Spleen (tissue), 11 donors: Measurements from ENCODE around the gene PRSS22. TPM values are rescaled to one million over a fixed set of nuclear protein-coding genes. Genes with fewer than 3 reads are reported as not detected.
A peak's percentile ranks its signal among the peaks of the same experiment; 100 is the strongest.

ENCODE experiments used
- DNase-seq: peaks from one replicate; pipeline ENCODE4 v3.0.0-alpha.2; 2020
- H3K27ac ChIP-seq, 8 donors: fragments of 200-600 bp; sonication (generic) in 7 of 8; 1 replicate in 4 of 8; 2 replicates in 4 of 8; pipeline versions ENCODE4 v1.5.0 to v1.8.0; 2016 to 2021; ENCODE audit warnings: inconsistent platforms in 4 of 8, mild to moderate bottlenecking in 4 of 8, moderate library complexity in 1 of 8
- H3K27me3 ChIP-seq, 7 donors: fragments of 200-600 bp; sonication (generic) in 6 of 7; replicated peaks in 1 of 7; 1 replicate in 4 of 7; 2 replicates in 3 of 7; pipeline versions ENCODE4 v1.5.0 to v1.8.0; 2016 to 2021; ENCODE audit warnings: inconsistent platforms in 3 of 7, mild to moderate bottlenecking in 1 of 7
- H3K36me3 ChIP-seq, 6 donors: fragments of 200-600 bp; sonication (generic) in 5 of 6; 1 replicate in 4 of 6; 2 replicates in 2 of 6; pipeline versions ENCODE4 v1.5.0 to v1.8.0; 2016 to 2021; ENCODE audit warnings: inconsistent platforms in 2 of 6
- H3K4me1 ChIP-seq, 6 donors: fragments of 200-600 bp; sonication (generic) in 5 of 6; 1 replicate in 3 of 6; 2 replicates in 3 of 6; pipeline versions ENCODE4 v1.5.0 to v1.8.0; 2016 to 2021; ENCODE audit warnings: inconsistent platforms in 3 of 6
- H3K4me3 ChIP-seq, 8 donors: fragments of 200-600 bp; sonication (generic) in 7 of 8; 1 replicate in 4 of 8; 2 replicates in 4 of 8; pipeline versions ENCODE4 v1.5.0 to v1.8.0; 2016 to 2021; ENCODE audit warnings: inconsistent platforms in 4 of 8, mild to moderate bottlenecking in 4 of 8, moderate library complexity in 2 of 8
- H3K9me3 ChIP-seq, 8 donors: fragments of 200-600 bp; sonication (generic) in 7 of 8; 1 replicate in 4 of 8; 2 replicates in 4 of 8; pipeline versions ENCODE4 v1.5.0 to v1.8.0; 2016 to 2021; ENCODE audit warnings: inconsistent platforms in 4 of 8
- POLR2A ChIP-seq, 3 donors: fragments of 450-650 bp; IDR thresholded peaks; one replicate each; pipeline ENCODE4 v1.5.1; 2017; ENCODE audit warnings: antibody characterized with exemption in 3 of 3, mild to moderate bottlenecking in 1 of 3
- POLR2AphosphoS5 ChIP-seq, 3 donors: sonication (generic); formaldehyde crosslinking; IDR thresholded peaks; one replicate each; pipeline ENCODE4 v1.5.1; 2017; ENCODE audit warnings: antibody characterized with exemption in 3 of 3
- WGBS, 5 donors: extraction: QIAGEN DNeasy Blood & Tissue Kit in 3 of 5; methylation state at CpG; one replicate each; pipeline versions ENCODE4 v1.1.5 to v1.1.7; 2013 to 2018; 5-methylcytosine and 5-hydroxymethylcytosine counted together
- intact Hi-C: fragments of 100-400 bp; cut with DNase I; formaldehyde crosslinking; loops from one replicate; pipeline ENCODE4 v1.15.0; 2023; ENCODE audit warnings: low total_unique reads
- polyA plus RNA-seq, 3 donors: library from polyadenylated mRNA; stranded (reverse); fragments of 200-250 nt; gene quantifications; one replicate each; pipeline ENCODE4 v1.2.1, GENCODE V29; 2013
- total RNA-seq, 7 donors: library from RNA; depleted of rRNA in 3 of 7; stranded (reverse); fragments of >200 nt in 3 of 7; fragmentation: NEBNext Ultra II Directional in 4 of 7; extraction: Animal tissue kit (Norgen Biotek cat#: 25700) in 4 of 7; gene quantifications; one replicate each; pipeline versions ENCODE4 v1.1.0 to v1.2.1, GENCODE V29; 2016 to 2021
- TF ChIP-seq, protein P1 (sequence below), 11 experiments: fragments of 200-600 bp in 7 of 11; fragments of 450-650 bp in 4 of 11; sonication (generic) in 4 of 11; IDR thresholded peaks in 8 of 11; conservative IDR thresholded peaks in 3 of 11; 1 replicate in 7 of 11; 2 replicates in 4 of 11; pipeline versions ENCODE4 v1.4.0 to v1.8.0; 2016 to 2021; ENCODE audit warnings: antibody characterized with exemption in 11 of 11, inconsistent platforms in 4 of 11, mild to moderate bottlenecking in 1 of 11
- donor health status: healthy with polysubstance abuse.
- donor health status: DM: no; HTN: no; CAD: no; lungs with moderate emphysema.
- donor health status: DM: no; HTN: no; CAD: no.
- donor health status: Bipolar disorder and iron deficiency.
- donor health status: healthy.
- donor health status: DM: no; HTN: no; CAD: no.
- donor health status: DM: yes; HTN: yes; CAD: no.

PRSS22 gene
- total and polyA plus RNA-seq, 10 donors = 0.19 to 0.60 (median 0.33) TPM; not detected in 7

DNA sequence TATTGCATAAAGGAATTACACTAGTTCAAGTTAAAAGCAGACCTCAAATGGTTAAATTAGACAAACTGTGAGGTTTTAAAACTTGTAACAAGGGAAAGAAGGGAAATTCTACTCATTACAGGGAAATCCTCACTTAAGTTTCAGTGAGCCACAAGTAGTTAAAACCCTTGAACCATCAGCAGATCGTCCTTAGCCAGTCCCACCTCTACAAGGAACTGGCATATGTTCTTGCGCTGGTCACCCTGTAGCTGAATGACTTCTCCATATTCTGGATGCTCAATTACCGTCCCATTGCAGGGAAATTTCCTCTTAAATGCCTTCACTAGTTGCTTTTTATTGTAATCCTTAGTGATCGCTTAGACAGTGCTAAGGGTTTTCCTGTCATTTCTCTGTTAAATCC lies 35.5 kb downstream of the PRSS22 start:
- H3K27me3 ChIP-seq = peaks cover 0 to 38% (median 0%) of the 10 kb centered on the region in 7 donors
- H3K36me3 ChIP-seq = no peaks in the 10 kb centered on the region
- no peaks in the 10 kb centered on the region for H3K9me3 ChIP-seq
- H3K27ac ChIP-seq = no peak overlapping the region
- H3K4me3 ChIP-seq = no peak overlapping the region
- TF ChIP-seq POLR2AphosphoS5 (IDR thresholded peaks at IDR 0.05) = no peak
- TF ChIP-seq POLR2A (IDR thresholded peaks at IDR 0.05) = no peak
- TF ChIP-seq, protein P1, sequence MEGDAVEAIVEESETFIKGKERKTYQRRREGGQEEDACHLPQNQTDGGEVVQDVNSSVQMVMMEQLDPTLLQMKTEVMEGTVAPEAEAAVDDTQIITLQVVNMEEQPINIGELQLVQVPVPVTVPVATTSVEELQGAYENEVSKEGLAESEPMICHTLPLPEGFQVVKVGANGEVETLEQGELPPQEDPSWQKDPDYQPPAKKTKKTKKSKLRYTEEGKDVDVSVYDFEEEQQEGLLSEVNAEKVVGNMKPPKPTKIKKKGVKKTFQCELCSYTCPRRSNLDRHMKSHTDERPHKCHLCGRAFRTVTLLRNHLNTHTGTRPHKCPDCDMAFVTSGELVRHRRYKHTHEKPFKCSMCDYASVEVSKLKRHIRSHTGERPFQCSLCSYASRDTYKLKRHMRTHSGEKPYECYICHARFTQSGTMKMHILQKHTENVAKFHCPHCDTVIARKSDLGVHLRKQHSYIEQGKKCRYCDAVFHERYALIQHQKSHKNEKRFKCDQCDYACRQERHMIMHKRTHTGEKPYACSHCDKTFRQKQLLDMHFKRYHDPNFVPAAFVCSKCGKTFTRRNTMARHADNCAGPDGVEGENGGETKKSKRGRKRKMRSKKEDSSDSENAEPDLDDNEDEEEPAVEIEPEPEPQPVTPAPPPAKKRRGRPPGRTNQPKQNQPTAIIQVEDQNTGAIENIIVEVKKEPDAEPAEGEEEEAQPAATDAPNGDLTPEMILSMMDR (IDR thresholded peaks at IDR 0.05 in 8 of 11, conservative IDR thresholded peaks at IDR 0.05 in 3 of 11) = no peak
- peaks cover 0 to 7% (median 0%) of the 10 kb centered on the region in 6 donors for H3K4me1 ChIP-seq
- DNase-seq = no peak
- WGBS, 5 donors = 50 to 69% (median 62%) methylated on average over 4 of the region's 4 CpGs
- intact Hi-C loops = no loop called here

DNA sequence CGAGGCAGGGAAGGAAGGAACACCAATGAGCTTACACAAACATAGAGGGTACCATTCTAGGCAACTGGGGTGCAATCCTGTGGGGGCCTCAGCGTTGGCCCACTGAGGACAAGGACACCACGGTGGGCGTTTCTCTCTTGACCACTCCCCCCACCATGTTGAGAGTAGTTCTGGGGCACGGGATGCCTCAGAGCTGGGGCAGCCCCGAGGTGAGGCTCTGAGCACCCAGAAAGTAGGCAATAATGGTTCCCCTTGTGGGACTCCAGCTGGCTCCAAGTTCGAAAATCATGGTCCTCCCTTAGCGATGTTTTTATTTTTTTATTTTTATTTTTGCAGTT lies 35.8 kb downstream of the PRSS22 start:
- no peaks in the 10 kb centered on the region for H3K9me3 ChIP-seq
- intact Hi-C loops = no loop called here
- H3K4me1 ChIP-seq = peaks cover 0 to 10% (median 0%) of the 10 kb centered on the region in 6 donors
- TF ChIP-seq POLR2A (IDR thresholded peaks at IDR 0.05) (no peak), POLR2AphosphoS5 (IDR thresholded peaks at IDR 0.05) (no peak)
- TF ChIP-seq, protein P1 (IDR thresholded peaks at IDR 0.05 in 8 of 11, conservative IDR thresholded peaks at IDR 0.05 in 3 of 11) = no peak
- no peak overlapping the region for H3K27ac ChIP-seq
- H3K4me3 ChIP-seq = no peak overlapping the region
- H3K36me3 ChIP-seq = no peaks in the 10 kb centered on the region
- 74 to 78% (median 77%) methylated on average over 8 of the region's 8 CpGs for WGBS, 5 donors
- H3K27me3 ChIP-seq = peaks cover 0 to 41% (median 0%) of the 10 kb centered on the region in 7 donors
- DNase-seq = peak; percentile 17

DNA sequence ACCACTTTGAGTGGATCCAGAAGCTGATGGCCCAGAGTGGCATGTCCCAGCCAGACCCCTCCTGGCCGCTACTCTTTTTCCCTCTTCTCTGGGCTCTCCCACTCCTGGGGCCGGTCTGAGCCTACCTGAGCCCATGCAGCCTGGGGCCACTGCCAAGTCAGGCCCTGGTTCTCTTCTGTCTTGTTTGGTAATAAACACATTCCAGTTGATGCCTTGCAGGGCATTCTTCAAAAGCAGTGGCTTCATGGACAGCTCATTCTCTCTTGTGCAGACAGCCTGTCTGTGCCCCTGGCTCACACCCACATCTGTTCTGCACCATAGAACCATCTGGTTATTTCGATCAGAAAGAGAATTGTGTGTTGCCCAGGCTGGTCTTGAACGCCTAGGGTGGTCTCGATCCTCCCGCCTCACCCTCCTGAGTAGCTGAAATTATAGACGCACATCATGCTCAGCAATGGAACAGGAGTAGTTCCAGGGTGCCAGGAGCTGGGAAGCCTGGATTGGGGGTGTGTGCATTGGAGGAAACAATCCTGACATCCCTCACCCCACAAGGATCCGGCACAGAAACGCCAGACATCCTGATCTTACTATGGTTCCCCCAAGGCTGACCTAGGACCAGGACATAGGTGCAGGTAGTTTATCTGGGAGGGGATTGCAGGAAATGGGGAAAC lies 36.3 kb downstream of the PRSS22 start:
- Histone ChIP-seq H3K27me3 (peaks cover 0 to 41% (median 0%) of the 10 kb centered on the region in 7 donors), H3K9me3 (no peaks in the 10 kb centered on the region), H3K4me3 (no peak overlapping the region), H3K36me3 (no peaks in the 10 kb centered on the region), H3K4me1 (peaks cover 0 to 10% (median 0%) of the 10 kb centered on the region in 6 donors), H3K27ac (no peak overlapping the region)
- intact Hi-C loops = no loop called here
- no peak for TF ChIP-seq POLR2A (IDR thresholded peaks at IDR 0.05)
- no peak for TF ChIP-seq POLR2AphosphoS5 (IDR thresholded peaks at IDR 0.05)
- TF ChIP-seq, protein P1 (IDR thresholded peaks at IDR 0.05 in 8 of 11, conservative IDR thresholded peaks at IDR 0.05 in 3 of 11) = no peak
- DNase-seq = no peak
- 74 to 87% (median 83%) methylated on average over 9 of the region's 9 CpGs for WGBS, 5 donors

DNA sequence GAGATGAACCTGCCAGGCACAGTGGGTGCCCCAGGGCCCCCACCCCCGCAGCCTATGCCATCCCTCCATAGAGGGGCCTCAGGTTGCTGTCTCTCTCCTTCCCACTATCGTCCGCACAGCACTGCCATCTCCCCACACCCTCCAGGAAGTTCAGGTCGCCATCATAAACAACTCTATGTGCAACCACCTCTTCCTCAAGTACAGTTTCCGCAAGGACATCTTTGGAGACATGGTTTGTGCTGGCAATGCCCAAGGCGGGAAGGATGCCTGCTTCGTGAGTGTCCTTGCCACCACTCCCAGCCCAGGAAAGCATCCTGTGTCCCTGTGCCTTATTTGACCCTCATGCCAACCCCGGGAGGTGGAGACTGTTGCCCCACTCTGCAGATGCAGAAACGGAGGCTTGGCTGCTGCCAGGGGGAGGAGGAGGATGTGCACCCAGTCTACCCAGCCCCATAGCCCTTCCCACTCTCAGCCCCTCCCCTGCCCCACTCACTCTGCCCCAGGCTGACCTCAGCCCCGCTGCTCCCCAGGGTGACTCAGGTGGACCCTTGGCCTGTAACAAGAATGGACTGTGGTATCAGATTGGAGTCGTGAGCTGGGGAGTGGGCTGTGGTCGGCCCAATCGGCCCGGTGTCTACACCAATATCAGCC lies 37.0 kb downstream of the PRSS22 start:
- no peak overlapping the region for H3K4me3 ChIP-seq
- intact Hi-C loops = no loop called here
- WGBS, 5 donors = 74 to 86% (median 80%) methylated on average over 12 to 14 of the region's 14 CpGs
- DNase-seq = peak; percentile 43
- no peak overlapping the region for H3K27ac ChIP-seq
- H3K36me3 ChIP-seq = no peaks in the 10 kb centered on the region
- H3K9me3 ChIP-seq = no peaks in the 10 kb centered on the region
- H3K4me1 ChIP-seq = peaks cover 0 to 9% (median 0%) of the 10 kb centered on the region in 6 donors
- peaks cover 0 to 45% (median 3%) of the 10 kb centered on the region in 7 donors for H3K27me3 ChIP-seq
- TF ChIP-seq POLR2A (IDR thresholded peaks at IDR 0.05) (no peak), POLR2AphosphoS5 (IDR thresholded peaks at IDR 0.05) (no peak)
- TF ChIP-seq, protein P1 (IDR thresholded peaks at IDR 0.05 in 8 of 11, conservative IDR thresholded peaks at IDR 0.05 in 3 of 11) = no peak
